Thyroid gland (tissue), 4 donors: ENCODE data around the gene ITGA1. TPM values are rescaled to one million over a fixed set of nuclear protein-coding genes. Genes with fewer than 3 reads are reported as not detected.
A peak's percentile ranks its signal among the peaks of the same experiment; 100 is the strongest.

Source experiments
- DNase-seq, 2 donors: peaks; one replicate each; pipeline ENCODE4 v3.0.0-alpha.2; 2019
- H3K27ac ChIP-seq, 3 donors: fragments of 200-600 bp; sonication (generic); 1 replicate in 2 of 3; 2 replicates in 1 of 3; pipeline ENCODE4 v1.5.1; 2016 to 2019; ENCODE audit warnings: mild to moderate bottlenecking in 1 of 3, moderate library complexity in 1 of 3
- H3K27me3 ChIP-seq: fragments of 200-600 bp; sonication (generic); one replicate; pipeline ENCODE4 v1.5.1; 2019
- H3K36me3 ChIP-seq, 2 donors: fragments of 200-600 bp; sonication (generic); one replicate each; pipeline ENCODE4 v1.5.1; 2016 to 2019
- H3K4me1 ChIP-seq, 2 donors: fragments of 200-600 bp; sonication (generic); one replicate each; pipeline ENCODE4 v1.5.1; 2017 to 2019
- H3K4me3 ChIP-seq, 3 donors: fragments of 200-600 bp; sonication (generic); replicated peaks in 1 of 3; 1 replicate in 2 of 3; 2 replicates in 1 of 3; pipeline ENCODE4 v1.5.1; 2016; ENCODE audit warnings: mild to moderate bottlenecking in 1 of 3
- H3K9me3 ChIP-seq: fragments of 200-600 bp; sonication (generic); one replicate; pipeline ENCODE4 v1.5.1; 2017
- POLR2A ChIP-seq, 2 donors: fragments of 450-650 bp; IDR thresholded peaks; one replicate each; pipeline ENCODE4 v1.6.1; 2017; ENCODE audit warnings: antibody characterized with exemption in 2 of 2, mild to moderate bottlenecking in 2 of 2, moderate library complexity in 1 of 2
- WGBS, 2 donors: methylation state at CpG; one replicate each; pipeline ENCODE4 v1.1.5; 2017; 5-methylcytosine and 5-hydroxymethylcytosine counted together
- intact Hi-C: fragments of 100-400 bp; cut with DNase I; formaldehyde crosslinking; loops from one replicate; pipeline ENCODE4 v1.15.1; 2023
- total RNA-seq, 4 donors: library from RNA; depleted of rRNA; stranded (reverse); fragments of >200 nt; gene quantifications; one replicate each; pipeline ENCODE4 v1.2.3, GENCODE V29; 2016
- TF ChIP-seq, protein P1 (sequence below), 6 experiments: fragments of 200-600 bp in 3 of 6; fragments of 450-650 bp in 3 of 6; sonication (generic) in 3 of 6; IDR thresholded peaks; one replicate each; pipeline ENCODE4 v1.5.1; 2016 to 2019; ENCODE audit warnings: antibody characterized with exemption in 6 of 6, mild to moderate bottlenecking in 2 of 6, inconsistent platforms in 1 of 6, moderate library complexity in 1 of 6

Gene ITGA1
- total RNA-seq, 4 donors from 2014 or later, result 38.7 to 85.9 (median 52.6) TPM

DNA sequence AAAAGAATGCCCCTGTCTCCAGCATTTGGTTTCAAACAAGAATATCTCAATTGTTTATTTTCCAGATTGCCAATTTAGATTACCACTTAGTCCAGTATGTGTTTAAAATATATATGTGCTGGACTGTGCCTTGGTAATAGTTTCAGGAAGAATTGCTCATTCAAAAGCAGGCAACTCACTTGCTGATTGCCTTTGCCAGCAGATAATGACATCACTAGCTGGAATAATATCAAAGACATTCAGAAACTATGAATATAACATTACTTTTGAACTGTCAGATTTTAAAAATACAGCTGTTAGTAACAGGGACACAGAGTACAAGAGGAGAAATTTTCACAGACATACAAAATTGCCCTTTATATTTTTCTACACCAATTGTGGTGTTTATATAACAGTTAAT is 105.4 kb downstream of the ITGA1 start:
- intact Hi-C loops, result no loop called here
- H3K36me3 ChIP-seq, result no peaks in the 10 kb centered on the region
- H3K4me3 ChIP-seq, result no peak overlapping the region
- no peaks in the 10 kb centered on the region for H3K27me3 ChIP-seq
- H3K4me1 ChIP-seq, result no peaks in the 10 kb centered on the region
- TF ChIP-seq, protein P1, sequence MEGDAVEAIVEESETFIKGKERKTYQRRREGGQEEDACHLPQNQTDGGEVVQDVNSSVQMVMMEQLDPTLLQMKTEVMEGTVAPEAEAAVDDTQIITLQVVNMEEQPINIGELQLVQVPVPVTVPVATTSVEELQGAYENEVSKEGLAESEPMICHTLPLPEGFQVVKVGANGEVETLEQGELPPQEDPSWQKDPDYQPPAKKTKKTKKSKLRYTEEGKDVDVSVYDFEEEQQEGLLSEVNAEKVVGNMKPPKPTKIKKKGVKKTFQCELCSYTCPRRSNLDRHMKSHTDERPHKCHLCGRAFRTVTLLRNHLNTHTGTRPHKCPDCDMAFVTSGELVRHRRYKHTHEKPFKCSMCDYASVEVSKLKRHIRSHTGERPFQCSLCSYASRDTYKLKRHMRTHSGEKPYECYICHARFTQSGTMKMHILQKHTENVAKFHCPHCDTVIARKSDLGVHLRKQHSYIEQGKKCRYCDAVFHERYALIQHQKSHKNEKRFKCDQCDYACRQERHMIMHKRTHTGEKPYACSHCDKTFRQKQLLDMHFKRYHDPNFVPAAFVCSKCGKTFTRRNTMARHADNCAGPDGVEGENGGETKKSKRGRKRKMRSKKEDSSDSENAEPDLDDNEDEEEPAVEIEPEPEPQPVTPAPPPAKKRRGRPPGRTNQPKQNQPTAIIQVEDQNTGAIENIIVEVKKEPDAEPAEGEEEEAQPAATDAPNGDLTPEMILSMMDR (IDR thresholded peaks at IDR 0.05), result no peak
- TF ChIP-seq POLR2A (IDR thresholded peaks at IDR 0.05), result no peak
- no peak overlapping the region for H3K27ac ChIP-seq
- no peaks in the 10 kb centered on the region for H3K9me3 ChIP-seq
- DNase-seq, result no peak

DNA sequence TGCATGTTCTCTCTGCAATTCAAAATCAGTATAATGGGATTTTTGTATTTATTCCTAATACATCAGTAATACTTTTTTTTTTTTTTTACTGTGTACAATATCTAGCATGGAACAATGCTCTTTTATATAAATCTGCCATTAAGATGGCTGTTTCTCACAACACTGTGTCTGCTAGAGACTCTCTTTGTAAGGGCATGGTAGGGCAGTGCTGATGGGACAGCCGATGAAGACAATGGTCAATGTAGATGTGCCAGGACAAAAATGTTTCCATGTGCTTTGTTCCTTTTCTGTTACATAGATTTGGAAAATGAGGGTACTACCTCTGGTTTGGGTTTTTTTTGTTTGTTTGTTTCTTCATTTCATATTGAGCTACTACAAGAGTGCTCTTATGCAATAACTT is 106.1 kb downstream of the ITGA1 start:
- intact Hi-C loops, result no loop called here
- no peak for DNase-seq
- Histone ChIP-seq H3K9me3 (no peaks in the 10 kb centered on the region), H3K4me3 (no peak overlapping the region), H3K27me3 (no peaks in the 10 kb centered on the region), H3K4me1 (no peaks in the 10 kb centered on the region), H3K36me3 (no peaks in the 10 kb centered on the region), H3K27ac (no peak overlapping the region)
- TF ChIP-seq POLR2A (IDR thresholded peaks at IDR 0.05), result no peak
- TF ChIP-seq, protein P1 (IDR thresholded peaks at IDR 0.05), result no peak
- WGBS, 2 donors, result 96 to 97% methylated on average over 1 of the region's 1 CpG

DNA sequence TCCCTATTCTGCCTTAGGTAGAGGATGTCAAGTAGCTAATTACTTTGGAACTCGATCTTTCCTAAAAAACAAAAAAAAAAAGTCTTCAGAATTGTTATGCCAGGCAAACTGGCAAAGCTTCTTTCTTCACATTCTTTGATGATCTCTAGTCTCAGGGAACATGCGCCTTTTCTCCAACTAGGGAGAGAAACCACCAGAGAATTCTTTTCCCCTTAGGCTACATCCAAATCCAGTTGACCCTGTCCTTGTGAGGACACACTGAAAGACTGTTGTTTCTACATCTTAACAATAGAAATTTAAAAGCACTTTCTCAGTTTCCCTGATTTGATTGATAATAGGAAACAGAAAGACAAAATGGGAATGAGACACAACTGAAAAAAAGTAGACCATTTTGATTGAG is 106.7 kb downstream of the ITGA1 start:
- 77 to 82% methylated on average over 2 of the region's 2 CpGs for WGBS, 2 donors
- intact Hi-C loops, result no loop called here

DNA sequence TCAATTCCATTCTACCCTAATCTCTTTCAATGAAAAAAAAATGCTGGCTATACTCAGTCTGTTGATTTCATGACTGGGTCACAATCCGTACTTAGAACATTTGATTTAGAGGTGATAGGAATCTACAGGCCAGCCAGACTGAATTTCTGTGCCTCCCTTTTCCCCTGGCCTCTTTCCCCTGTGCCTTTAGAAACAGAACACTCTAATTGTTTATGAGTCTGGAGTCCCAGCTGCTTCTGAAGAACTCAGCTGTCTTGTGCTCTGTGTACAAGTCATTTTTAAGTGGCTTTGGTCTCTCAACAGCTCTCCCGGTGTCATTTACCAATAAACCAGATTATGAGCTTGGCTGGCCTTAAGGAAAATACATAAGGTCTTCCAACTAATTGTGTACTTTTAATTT is 107.4 kb downstream of the ITGA1 start:
- H3K27me3 ChIP-seq, result no peaks in the 10 kb centered on the region
- WGBS, 2 donors, result 54 to 60% methylated on average over 2 of the region's 2 CpGs
- peak overlapping the region in 2 of 3 donors; percentile 11 to 19 for H3K27ac ChIP-seq
- DNase-seq, result no peak
- TF ChIP-seq, protein P1 (IDR thresholded peaks at IDR 0.05), result no peak
- no peak for TF ChIP-seq POLR2A (IDR thresholded peaks at IDR 0.05)
- no peaks in the 10 kb centered on the region for H3K36me3 ChIP-seq
- intact Hi-C loops, result no loop called here
- H3K4me1 ChIP-seq, result no peaks in the 10 kb centered on the region
- no peak overlapping the region for H3K4me3 ChIP-seq
- H3K9me3 ChIP-seq, result no peaks in the 10 kb centered on the region

More for the DNA sequence above, 106.7 kb downstream of the ITGA1 start:
- no peak for TF ChIP-seq POLR2A (IDR thresholded peaks at IDR 0.05)
- TF ChIP-seq, protein P1 (IDR thresholded peaks at IDR 0.05), result no peak
- Histone ChIP-seq H3K4me1 (no peaks in the 10 kb centered on the region), H3K9me3 (no peaks in the 10 kb centered on the region), H3K4me3 (no peak overlapping the region), H3K27me3 (no peaks in the 10 kb centered on the region), H3K36me3 (no peaks in the 10 kb centered on the region), H3K27ac (no peak overlapping the region)
- no peak for DNase-seq

DNA sequence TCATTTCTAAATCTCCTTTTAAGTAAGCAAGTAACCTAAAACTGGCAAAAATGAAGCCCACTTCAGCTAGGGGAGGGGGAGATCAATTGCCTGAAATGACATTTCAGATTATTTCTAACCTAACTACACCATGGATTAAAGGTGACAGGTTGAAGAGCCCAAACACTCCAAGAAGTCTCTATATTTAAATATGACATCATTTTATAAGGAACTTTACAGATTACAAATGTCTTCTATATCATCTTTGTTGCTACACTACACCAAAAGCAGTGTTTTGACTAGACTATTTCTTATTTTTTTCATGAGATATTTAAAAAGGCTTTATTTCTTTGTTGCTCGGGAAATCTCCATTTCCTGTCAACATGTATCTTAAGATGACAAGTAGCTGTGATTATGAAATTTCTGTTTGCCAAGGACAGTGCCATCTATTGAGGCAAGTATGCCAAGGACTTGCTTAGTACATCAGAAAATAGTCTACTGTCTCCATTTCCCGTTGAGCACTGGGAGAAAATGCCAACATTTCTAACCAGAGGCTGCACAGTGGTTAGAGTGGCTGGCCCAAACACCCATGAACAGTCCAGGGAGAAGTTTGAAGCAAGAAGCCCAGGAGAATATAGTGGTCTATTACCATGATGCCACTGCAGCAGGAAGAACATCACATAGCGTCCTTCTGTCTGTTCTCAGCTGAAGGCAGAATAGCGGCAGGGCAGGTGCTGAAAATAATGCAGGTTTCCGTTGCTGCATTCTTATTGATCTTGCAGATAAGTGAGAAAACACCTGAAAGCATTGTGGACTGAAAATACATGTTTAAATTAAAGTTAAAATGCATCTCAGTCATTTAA is 108.1 kb downstream of the ITGA1 start:
- 72 to 73% methylated on average over 5 of the region's 5 CpGs for WGBS, 2 donors
- no peak for DNase-seq
- Histone ChIP-seq H3K27ac (peak overlapping the region; percentile 1 to 19 (median 11)), H3K9me3 (no peaks in the 10 kb centered on the region), H3K36me3 (no peaks in the 10 kb centered on the region), H3K4me1 (no peaks in the 10 kb centered on the region), H3K27me3 (no peaks in the 10 kb centered on the region), H3K4me3 (no peak overlapping the region)
- TF ChIP-seq, protein P1 (IDR thresholded peaks at IDR 0.05), result no peak
- TF ChIP-seq POLR2A (IDR thresholded peaks at IDR 0.05), result no peak
- intact Hi-C loops, result no loop called here
